Kidney (tissue), 22 donors: ENCODE results near the gene SEC61A1. TPM values are rescaled to one million over a fixed set of nuclear protein-coding genes. Genes with fewer than 3 reads are reported as not detected.
A peak's percentile ranks its signal among the peaks of the same experiment; 100 is the strongest.

ENCODE experiments used
- DNase-seq, 5 donors: peaks; one replicate each; pipeline ENCODE4 v3.0.0-alpha.2; 2013 to 2020
- FAIRE-seq: peaks from 2 replicates; lab custom pipeline; 2012; peaks lifted over from hg19 to GRCh38; lab: Jason Lieb, UNC
- H3K27ac ChIP-seq, 2 donors: one replicate each; pipeline ENCODE4 v1.7.0; 2013; ENCODE audit warnings: low read depth in 2 of 2, low read length in 2 of 2, inconsistent platforms in 1 of 2
- H3K27me3 ChIP-seq: one replicate; pipeline ENCODE4 v1.7.1; 2013; ENCODE audit warnings: low read length, inconsistent platforms; ENCODE audit not compliant: control insufficient read depth, insufficient read depth
- H3K36me3 ChIP-seq, 3 donors: one replicate each; pipeline versions ENCODE4 v1.7.0 to v1.7.1; 2013; ENCODE audit warnings: low read length in 3 of 3, control low read depth in 1 of 3, inconsistent platforms in 1 of 3; ENCODE audit not compliant: insufficient read depth in 3 of 3, control insufficient read depth in 2 of 3
- H3K4me1 ChIP-seq, 3 donors: one replicate each; pipeline versions ENCODE4 v1.7.0 to v1.7.1; 2013; ENCODE audit warnings: low read length in 3 of 3, inconsistent platforms in 1 of 3, low read depth in 1 of 3; ENCODE audit not compliant: control insufficient read depth in 2 of 3, insufficient read depth in 2 of 3
- H3K4me3 ChIP-seq, 3 donors: one replicate each; pipeline versions ENCODE4 v1.7.0 to v1.8.1; 2013; ENCODE audit warnings: low read length in 3 of 3, control low read depth in 1 of 3, inconsistent platforms in 1 of 3
- H3K9ac ChIP-seq, 3 donors: one replicate each; pipeline versions ENCODE4 v1.7.0 to v1.7.1; 2013; ENCODE audit warnings: low read length in 3 of 3, control low read depth in 1 of 3, inconsistent platforms in 1 of 3
- H3K9me3 ChIP-seq, 3 donors: one replicate each; pipeline versions ENCODE4 v1.7.0 to v1.7.1; 2013; ENCODE audit warnings: low read length in 3 of 3, control low read depth in 1 of 3, inconsistent platforms in 1 of 3; ENCODE audit not compliant: control insufficient read depth in 2 of 3, insufficient read depth in 1 of 3
- intact Hi-C: fragments of 100-400 bp; cut with DNase I; formaldehyde crosslinking; loops from one replicate; pipeline ENCODE4 v1.11.1; 2022
- long read RNA-seq, 10 donors: library from polyadenylated mRNA in 1 of 10; unstranded in 1 of 10; transcript quantifications; one replicate each; pipeline ENCODE4 v2.0.0 and lab custom pipeline, GENCODE V29; 2021 to 2026
- polyA plus RNA-seq: library from polyadenylated mRNA; stranded (reverse); fragments of 350-450 nt; fragmentation: Illumina TruSeq; extraction: RNeasy Lipid Tissue Mini Kit (QIAGEN cat#74804); gene quantifications from one replicate; pipeline ENCODE4 v1.2.3, GENCODE V29; 2014; ENCODE audit warnings: low read depth, low replicate concordance; ENCODE audit not compliant: insufficient read depth
- total RNA-seq: library from RNA; stranded (reverse); fragmentation: NEBNext Ultra II Directional; extraction: Animal tissue kit (Norgen Biotek cat#: 25700); gene quantifications from one replicate; pipeline ENCODE4 v1.2.1, GENCODE V29; 2021
- TF ChIP-seq, protein P1 (sequence below): IDR thresholded peaks from 3 replicates; pipeline ENCODE4 v1.5.1; 2012; ENCODE audit warnings: mild to moderate bottlenecking, moderate library complexity, borderline replicate concordance; ENCODE audit not compliant: insufficient read depth; ENCODE audit errors: extremely low read depth
- donor health status: control.
- donor health status: control.
- donor health status: control.
- donor health status: control.
- donor health status: control.
- donor health status: DM: yes; HTN: yes; CAD: no.
- donor health status: Normal renal cell carcinoma (clear cell type).

Gene SEC61A1
- total RNA-seq (177 TPM), polyA plus RNA-seq (119 TPM)
- long read RNA-seq, donor 1, transcript SEC61A1-201 (12 exons, 3,635 nt), result major isoform, 20 of 58 reads
- long read RNA-seq, donor 1, partial matches to known transcripts, result 38 of 58 reads
- long read RNA-seq, donor 1, other reads (novel, unspliced or antisense), result 0 of 58 reads
- long read RNA-seq, donor 2, transcript SEC61A1-201 (12 exons, 3,635 nt), result major isoform, 32 of 49 reads
- long read RNA-seq, donor 2, partial matches to known transcripts, result 17 of 49 reads
- long read RNA-seq, donor 2, other reads (novel, unspliced or antisense), result 0 of 49 reads
- long read RNA-seq, donor 3, transcript SEC61A1-201 (12 exons, 3,635 nt), result major isoform, 29 of 51 reads
- long read RNA-seq, donor 3, partial matches to known transcripts, result 22 of 51 reads
- long read RNA-seq, donor 3, other reads (novel, unspliced or antisense), result 0 of 51 reads
- long read RNA-seq, donor 4, transcript SEC61A1-201 (12 exons, 3,635 nt), result major isoform, 39 of 40 reads
- long read RNA-seq, donor 4, partial matches to known transcripts, result 0 of 40 reads
- long read RNA-seq, donor 4, other reads (novel, unspliced or antisense), result 0 of 40 reads
- long read RNA-seq, donor 5, transcript SEC61A1-201 (12 exons, 3,635 nt), result major isoform, 5 of 6 reads
- long read RNA-seq, donor 5, partial matches to known transcripts, result 0 of 6 reads
- long read RNA-seq, donor 5, other reads (novel, unspliced or antisense), result 0 of 6 reads
- long read RNA-seq, donor 6, transcript SEC61A1-201 (12 exons, 3,635 nt), result major isoform, 7 of 7 reads
- long read RNA-seq, donor 6, partial matches to known transcripts, result 0 of 7 reads
- long read RNA-seq, donor 6, other reads (novel, unspliced or antisense), result 0 of 7 reads
- long read RNA-seq, donor 7, transcript SEC61A1-201 (12 exons, 3,635 nt), result major isoform, 128 of 291 reads
- long read RNA-seq, donor 7, partial matches to known transcripts, result 157 of 291 reads
- long read RNA-seq, donor 7, other reads (novel, unspliced or antisense), result 5 of 291 reads
- long read RNA-seq, donor 8, transcript SEC61A1-201 (12 exons, 3,635 nt), result major isoform, 17 of 53 reads
- long read RNA-seq, donor 8, partial matches to known transcripts, result 35 of 53 reads
- long read RNA-seq, donor 8, other reads (novel, unspliced or antisense), result 0 of 53 reads
- long read RNA-seq, donor 9, transcript SEC61A1-201 (12 exons, 3,635 nt), result major isoform, 7 of 26 reads
- long read RNA-seq, donor 9, partial matches to known transcripts, result 18 of 26 reads
- long read RNA-seq, donor 9, other reads (novel, unspliced or antisense), result 0 of 26 reads
- long read RNA-seq, donor 10, transcript SEC61A1-201 (12 exons, 3,635 nt), result major isoform, 18 of 43 reads
- long read RNA-seq, donor 10, partial matches to known transcripts, result 24 of 43 reads
- long read RNA-seq, donor 10, other reads (novel, unspliced or antisense), result 0 of 43 reads

DNA sequence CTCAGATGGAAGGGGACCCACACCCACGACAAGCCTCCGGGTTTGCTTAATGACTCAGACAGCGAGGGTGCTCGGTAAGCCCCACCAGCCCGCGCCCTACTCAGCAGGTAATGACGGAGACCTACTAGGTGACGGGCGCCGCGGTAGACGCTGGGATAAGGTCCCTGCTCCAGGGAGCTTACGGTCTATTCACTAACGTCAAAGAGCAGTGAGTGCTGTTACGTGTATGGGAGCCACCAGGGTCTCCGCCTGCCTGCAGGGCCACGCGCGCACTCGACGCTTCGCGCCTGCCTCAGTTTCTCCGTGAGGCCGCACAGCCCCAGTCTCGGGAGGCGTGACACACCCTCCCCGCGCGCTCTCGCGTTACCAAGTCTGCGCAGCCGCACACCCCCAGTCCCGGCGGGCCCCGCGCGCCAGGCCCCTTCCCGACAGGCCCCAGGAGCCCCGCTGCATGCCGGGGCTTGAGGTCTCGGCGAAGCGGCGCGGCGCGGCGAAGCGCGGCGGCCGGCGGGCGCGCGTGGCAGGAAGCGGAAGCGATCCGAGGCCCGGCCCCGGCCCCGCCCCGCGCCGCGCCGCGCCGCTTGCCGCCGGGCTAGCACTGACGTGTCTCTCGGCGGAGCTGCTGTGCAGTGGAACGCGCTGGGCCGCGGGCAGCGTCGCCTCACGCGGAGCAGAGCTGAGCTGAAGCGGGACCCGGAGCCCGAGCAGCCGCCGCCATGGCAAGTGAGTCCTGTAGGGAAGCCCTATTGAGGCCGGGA lies at the start of gene SEC61A1:
SEC61A1 (plus strand) TSS at position 601 of the 758 bp plus-strand sequence; CDS start at position 717, 116 bp downstream.
- no peaks in the 10 kb centered on the region for H3K9me3 ChIP-seq
- peaks cover 0 to 30% (median 25%) of the 10 kb centered on the region in 3 donors for H3K4me1 ChIP-seq
- peaks cover 0 to 15% (median 8%) of the 10 kb centered on the region in 3 donors for H3K36me3 ChIP-seq
- FAIRE-seq (no peak), DNase-seq (peak; percentile 96 to 99 (median 97))
- H3K4me3 ChIP-seq, result peak within 1 kb of the TSS; percentile 95 to 99 (median 95)
- TF ChIP-seq, protein P1, sequence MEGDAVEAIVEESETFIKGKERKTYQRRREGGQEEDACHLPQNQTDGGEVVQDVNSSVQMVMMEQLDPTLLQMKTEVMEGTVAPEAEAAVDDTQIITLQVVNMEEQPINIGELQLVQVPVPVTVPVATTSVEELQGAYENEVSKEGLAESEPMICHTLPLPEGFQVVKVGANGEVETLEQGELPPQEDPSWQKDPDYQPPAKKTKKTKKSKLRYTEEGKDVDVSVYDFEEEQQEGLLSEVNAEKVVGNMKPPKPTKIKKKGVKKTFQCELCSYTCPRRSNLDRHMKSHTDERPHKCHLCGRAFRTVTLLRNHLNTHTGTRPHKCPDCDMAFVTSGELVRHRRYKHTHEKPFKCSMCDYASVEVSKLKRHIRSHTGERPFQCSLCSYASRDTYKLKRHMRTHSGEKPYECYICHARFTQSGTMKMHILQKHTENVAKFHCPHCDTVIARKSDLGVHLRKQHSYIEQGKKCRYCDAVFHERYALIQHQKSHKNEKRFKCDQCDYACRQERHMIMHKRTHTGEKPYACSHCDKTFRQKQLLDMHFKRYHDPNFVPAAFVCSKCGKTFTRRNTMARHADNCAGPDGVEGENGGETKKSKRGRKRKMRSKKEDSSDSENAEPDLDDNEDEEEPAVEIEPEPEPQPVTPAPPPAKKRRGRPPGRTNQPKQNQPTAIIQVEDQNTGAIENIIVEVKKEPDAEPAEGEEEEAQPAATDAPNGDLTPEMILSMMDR, result no peak
- intact Hi-C loops, result no loop called here
- peak within 1 kb of the TSS; percentile 92 to 99 (median 95) for H3K9ac ChIP-seq
- peak within 1 kb of the TSS; percentile 83 for H3K27ac ChIP-seq
- no peaks in the 10 kb centered on the region for H3K27me3 ChIP-seq

DNA sequence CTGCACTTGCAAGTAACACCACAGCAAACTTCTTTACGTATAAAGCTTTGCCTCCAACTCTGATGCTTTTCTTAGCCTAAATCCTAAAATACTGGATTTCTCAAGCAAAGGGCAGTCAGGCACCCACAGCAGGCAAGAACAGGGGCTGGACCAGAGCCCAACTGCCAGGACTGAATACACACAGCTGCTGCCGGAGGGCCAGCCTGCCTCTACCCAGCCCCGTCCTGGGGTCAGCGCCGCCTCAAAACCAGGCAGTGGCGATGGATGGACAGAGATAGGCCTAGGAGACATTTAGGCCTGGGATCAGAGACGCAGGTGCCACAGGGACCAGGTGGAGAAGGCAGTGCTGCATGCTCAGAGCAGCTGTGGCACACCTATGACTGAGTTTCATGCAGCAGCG lies 47.6 kb upstream of the SEC61A1 start:
- intact Hi-C loops, result no loop called here
- Histone ChIP-seq H3K4me3 (no peak overlapping the region), H3K9me3 (no peaks in the 10 kb centered on the region), H3K9ac (no peak overlapping the region), H3K36me3 (no peaks in the 10 kb centered on the region), H3K27ac (no peak overlapping the region), H3K4me1 (no peaks in the 10 kb centered on the region), H3K27me3 (no peaks in the 10 kb centered on the region)
- FAIRE-seq (no peak), DNase-seq (no peak)
- TF ChIP-seq, protein P1, result no peak
